ENCODE results near the gene TMC4.
"Not testable (repeated sequence)": the region's sequence is repeated elsewhere in the genome, so short reads cannot be mapped to it uniquely, and the experiment has no call there.

TMC4 gene

GRCh38 chr19:54204767-54205468, 32.0 kb upstream of the TMC4 start:
- no peak for DNase-seq

DNA sequence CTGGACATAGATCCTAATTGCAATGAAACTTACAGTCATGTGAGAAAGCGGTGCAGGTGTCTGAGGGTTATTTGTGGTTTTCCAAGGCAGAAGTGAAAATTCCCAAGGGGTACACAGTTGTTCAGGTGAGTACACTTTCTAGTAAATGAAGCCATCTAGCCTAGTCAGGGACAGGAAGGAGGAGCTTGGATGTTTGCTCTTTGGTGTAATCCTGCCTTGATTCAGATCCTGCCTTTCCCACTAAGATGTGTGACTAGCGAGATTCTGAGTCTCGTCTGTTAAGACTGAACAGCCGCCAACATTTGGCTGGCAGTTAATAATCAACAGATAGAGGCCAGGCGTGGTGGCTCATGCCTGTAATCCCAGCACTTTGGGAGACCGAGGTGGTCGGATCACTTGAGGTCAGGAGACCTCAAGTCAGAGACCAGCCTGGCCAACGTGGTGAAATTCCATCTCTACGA, 30.2 kb upstream of the TMC4 start:
- no peak for DNase-seq

- DNase-seq = peak in 1 of 2 donors; percentile 14
Measured at GRCh38 chr19:54201980-54202379, 29.0 kb upstream of the TMC4 start.

- no peak for DNase-seq
Measured at GRCh38 chr19:54201172-54201701, 28.3 kb upstream of the TMC4 start.

DNA sequence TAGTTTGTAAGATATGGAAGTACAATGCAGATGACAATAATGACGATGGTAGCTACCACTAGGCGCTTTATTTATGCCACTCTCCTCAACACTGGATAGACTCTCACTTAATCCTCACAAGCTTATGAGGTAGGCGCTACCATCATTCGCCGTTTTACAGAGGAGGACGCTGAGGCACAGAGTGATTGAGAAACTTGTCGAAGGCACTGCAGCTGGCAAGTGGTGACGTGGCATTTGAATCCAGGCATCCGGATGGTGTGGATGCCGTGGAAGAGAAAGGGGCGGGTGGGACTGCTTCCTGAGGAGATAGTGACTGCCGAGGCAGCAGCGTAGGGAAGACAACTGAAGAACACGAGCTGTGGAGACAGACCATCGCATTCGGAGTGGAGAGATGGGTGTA, 26.4 kb upstream of the TMC4 start:
- DNase-seq = no peak

GRCh38 chr19:54197121-54197520, 24.2 kb upstream of the TMC4 start:
- DNase-seq = peak; percentile 50 to 69

DNA sequence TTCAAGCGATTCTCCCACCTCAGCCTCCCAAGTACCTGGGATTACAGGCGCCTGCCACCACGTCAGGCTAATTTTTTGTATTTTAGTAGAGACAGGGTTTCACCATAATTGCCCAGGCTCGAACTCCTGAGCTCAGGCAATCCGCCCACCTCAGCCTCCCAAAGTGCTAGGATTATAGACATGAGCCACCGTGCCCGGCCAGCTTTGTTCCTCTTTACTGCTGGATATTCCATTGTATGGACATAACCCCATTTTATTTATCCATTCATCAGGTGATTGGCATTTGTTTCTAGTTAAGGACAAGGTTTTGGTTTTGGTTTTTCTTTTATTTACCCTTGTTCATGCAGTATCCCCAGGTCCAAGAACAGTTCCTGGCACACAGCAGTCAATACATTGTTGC, 23.6 kb upstream of the TMC4 start:
- peak in 1 of 2 donors; percentile 29 for DNase-seq

GRCh38 chr19:54194463-54194862, 21.5 kb upstream of the TMC4 start:
- not testable (repeated sequence) for DNase-seq

GRCh38 chr19:54193011-54193410, 20.1 kb upstream of the TMC4 start:
- DNase-seq = no peak

DNA sequence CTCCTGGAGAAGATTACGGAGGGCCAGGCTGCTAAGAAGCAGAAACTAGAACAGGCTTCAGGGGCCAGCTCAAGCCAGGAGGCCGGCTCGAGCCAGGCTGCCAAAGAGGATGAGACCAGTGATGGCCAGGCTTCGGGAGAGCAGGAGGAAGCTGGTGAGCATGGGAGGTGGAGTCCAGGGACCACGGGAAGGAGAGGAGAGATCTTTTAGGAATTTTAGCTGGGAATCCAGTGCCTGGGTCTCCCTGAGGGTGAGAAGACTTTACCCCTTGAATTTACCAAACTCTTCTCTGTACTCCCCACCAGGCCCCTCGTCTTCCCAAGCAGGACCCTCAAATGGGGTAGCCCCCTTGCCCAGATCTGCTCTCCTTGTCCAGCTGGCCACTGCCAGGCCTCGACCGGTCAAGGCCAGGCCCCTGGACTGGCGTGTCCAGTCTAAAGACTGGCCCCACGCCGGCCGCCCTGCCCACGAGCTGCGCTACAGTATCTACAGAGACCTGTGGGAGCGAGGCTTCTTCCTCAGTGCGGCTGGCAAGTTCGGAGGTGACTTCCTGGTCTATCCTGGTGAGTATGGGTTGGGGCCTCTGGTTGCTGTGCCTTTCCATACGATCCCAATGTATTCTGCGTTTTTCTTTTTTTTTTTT, 19.0 kb upstream of the TMC4 start:
- peak in 1 of 2 donors; percentile 10 for DNase-seq

GRCh38 chr19:54191011-54191810, 18.3 kb upstream of the TMC4 start, which contains the start of gene TSEN34:
Gene TSEN34, plus strand, starts transcription at chr19:54191308. Its CDS starts 57 bp downstream, at chr19:54191365.
- peak; percentile 78 to 88 for DNase-seq

GRCh38 chr19:54190503-54191010, 17.6 kb upstream of the TMC4 start:
- DNase-seq = peak; percentile 100

- DNase-seq = peak; percentile 100
Measured at GRCh38 chr19:54189735-54190502, 17.0 kb upstream of the TMC4 start.

GRCh38 chr19:54189145-54189734, 16.3 kb upstream of the TMC4 start, which contains the start of gene MBOAT7:
Gene MBOAT7, minus strand, starts transcription at chr19:54189580. Its CDS starts 1,072 bp downstream, at chr19:54188508.
- DNase-seq = no peak

GRCh38 chr19:54188215-54188871, 15.4 kb upstream of the TMC4 start:
- DNase-seq = peak in 1 of 2 donors; percentile 15

GRCh38 chr19:54186934-54187381, 14.0 kb upstream of the TMC4 start:
- no peak for DNase-seq

- no peak for DNase-seq
Measured at GRCh38 chr19:54186351-54186750, 13.4 kb upstream of the TMC4 start.

- DNase-seq = no peak
Measured at GRCh38 chr19:54183431-54183830, 10.5 kb upstream of the TMC4 start.

DNA sequence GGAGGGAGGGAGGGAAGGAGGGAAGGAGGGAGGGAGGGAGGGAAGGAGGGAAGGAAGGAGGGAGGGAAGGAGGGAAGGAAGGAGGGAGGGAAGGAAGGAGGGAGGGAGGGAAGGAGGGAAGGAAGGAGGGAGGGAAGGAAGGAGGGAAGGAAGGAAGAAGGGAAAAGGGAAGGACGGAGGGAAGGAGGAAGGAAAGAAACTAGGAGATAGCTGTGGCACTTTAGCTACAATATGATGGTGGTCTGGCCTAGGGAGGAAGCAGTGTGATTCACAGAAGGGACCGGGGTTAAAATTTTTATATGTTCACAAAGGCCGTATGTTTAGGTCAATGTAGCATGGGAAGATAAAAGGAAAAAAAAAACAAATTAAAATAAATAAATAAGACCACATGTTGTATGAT, 8.9 kb upstream of the TMC4 start:
- not testable (repeated sequence) for DNase-seq

- no peak for DNase-seq
Measured at GRCh38 chr19:54180691-54181091, 7.7 kb upstream of the TMC4 start.
